GM18526 (cell line): ENCODE data around the gene CYGB.

Source experiments
- POLR2A ChIP-seq: IDR thresholded peaks from 3 replicates; pipeline ENCODE4 v1.6.1; 2011; ENCODE audit not compliant: insufficient read length; ENCODE audit errors: extremely low read depth

CYGB gene

GRCh38 chr17:76523084-76524037 lies 14.1 kb downstream of the CYGB start:
- no peak for TF ChIP-seq POLR2A

- no peak for TF ChIP-seq POLR2A
Observed at GRCh38 chr17:76521262-76521661, 16.2 kb downstream of the CYGB start.

- TF ChIP-seq POLR2A = no peak
Observed at GRCh38 chr17:76519048-76519966, 18.2 kb downstream of the CYGB start.

- no peak for TF ChIP-seq POLR2A
Observed at GRCh38 chr17:76517638-76518038, 19.9 kb downstream of the CYGB start.

GRCh38 chr17:76515274-76515949 lies 22.1 kb downstream of the CYGB start:
- no peak for TF ChIP-seq POLR2A

- TF ChIP-seq POLR2A = no peak
Observed at GRCh38 chr17:76513306-76513692, 24.2 kb downstream of the CYGB start.

- no peak for TF ChIP-seq POLR2A
Observed at GRCh38 chr17:76512366-76513305, 24.9 kb downstream of the CYGB start.

- no peak for TF ChIP-seq POLR2A
Observed at GRCh38 chr17:76511668-76512365, 25.7 kb downstream of the CYGB start.

GRCh38 chr17:76510831-76511244 lies 26.7 kb downstream of the CYGB start:
- no peak for TF ChIP-seq POLR2A

- TF ChIP-seq POLR2A = no peak
Observed at GRCh38 chr17:76506408-76507345, 30.8 kb downstream of the CYGB start.

GRCh38 chr17:76504117-76504516 lies 33.4 kb downstream of the CYGB start:
- TF ChIP-seq POLR2A = no peak
